Keratinocyte (primary cell): ENCODE results near the gene RBM47. TPM values are rescaled to one million over a fixed set of nuclear protein-coding genes. Genes with fewer than 3 reads are reported as not detected.

Experiments used
- DNase-seq: peaks from one replicate; pipeline ENCODE4 v3.0.0-alpha.2; 2011; ENCODE audit warnings: low read depth, missing footprints, low spot score
- FAIRE-seq: peaks from 2 replicates; lab custom pipeline; 2011; peaks lifted over from hg19 to GRCh38; lab: Jason Lieb, UNC
- H2AFZ ChIP-seq: 2 replicates; pipeline ENCODE4 v1.6.0; 2012; ENCODE audit warnings: low read length, control low read depth, inconsistent platforms; ENCODE audit not compliant: control insufficient read depth
- H3K27ac ChIP-seq: 2 replicates; pipeline ENCODE4 v1.5.1; 2011; ENCODE audit warnings: low read length; ENCODE audit not compliant: control insufficient read depth, insufficient read depth
- H3K27me3 ChIP-seq: 3 replicates; pipeline ENCODE4 v1.6.0; 2011; ENCODE audit warnings: low read length; ENCODE audit not compliant: control insufficient read depth, insufficient read depth; ENCODE audit errors: extremely low read depth
- H3K36me3 ChIP-seq, 2 experiments: 2 replicates in 1 of 2; 3 replicates in 1 of 2; pipeline ENCODE4 v1.5.1; 2011; ENCODE audit warnings: low read length in 2 of 2, mild to moderate bottlenecking in 1 of 2; ENCODE audit not compliant: control insufficient read depth in 2 of 2, insufficient read depth in 2 of 2; ENCODE audit errors: extremely low read depth in 1 of 2
- H3K4me1 ChIP-seq: 3 replicates; pipeline ENCODE4 v1.5.1; 2011; ENCODE audit warnings: low read length; ENCODE audit not compliant: control insufficient read depth, insufficient read depth; ENCODE audit errors: extremely low read depth
- H3K4me2 ChIP-seq: 3 replicates; pipeline ENCODE4 v1.6.0; 2011; ENCODE audit warnings: low read depth, low read length; ENCODE audit not compliant: control insufficient read depth, insufficient read depth; ENCODE audit errors: extremely low read depth
- H3K4me3 ChIP-seq, 3 experiments: fragments of 200-600 bp in 1 of 3; sonication (generic) in 1 of 3; 2 replicates in 2 of 3; 3 replicates in 1 of 3; pipeline ENCODE4 v1.5.1; 2011 to 2016; ENCODE audit warnings: low read length in 3 of 3, mild to moderate bottlenecking in 3 of 3, control low read depth in 2 of 3, inconsistent platforms in 1 of 3, low read depth in 1 of 3, mixed read lengths in 1 of 3, mixed run types in 1 of 3, moderate library complexity in 1 of 3; ENCODE audit not compliant: control insufficient read depth in 2 of 3, insufficient read depth in 2 of 3; ENCODE audit errors: extremely low read depth in 1 of 3
- H3K79me2 ChIP-seq: 2 replicates; pipeline ENCODE4 v1.6.0; 2012; ENCODE audit warnings: low read length; ENCODE audit not compliant: control insufficient read depth, insufficient read depth
- H3K9ac ChIP-seq: 3 replicates; pipeline ENCODE4 v1.6.0; 2011; ENCODE audit warnings: low read length; ENCODE audit not compliant: control insufficient read depth, insufficient read depth; ENCODE audit errors: extremely low read depth
- H3K9me1 ChIP-seq: 3 replicates; pipeline ENCODE4 v1.6.0; 2011; ENCODE audit warnings: low read length; ENCODE audit not compliant: control insufficient read depth, insufficient read depth; ENCODE audit errors: extremely low read depth
- H3K9me3 ChIP-seq: 2 replicates; pipeline ENCODE4 v1.5.1; 2012; ENCODE audit warnings: low read depth, low read length; ENCODE audit not compliant: control insufficient read depth
- H4K20me1 ChIP-seq: 3 replicates; pipeline ENCODE4 v1.6.0; 2011; ENCODE audit warnings: low read length; ENCODE audit not compliant: control insufficient read depth, insufficient read depth; ENCODE audit errors: extremely low read depth
- EZH2 ChIP-seq: IDR thresholded peaks from one replicate; pipeline ENCODE4 v1.6.1; 2012; ENCODE audit warnings: inconsistent platforms, mild to moderate bottlenecking, low read length, moderate library complexity
- dilution Hi-C: fragments of 300-500 bp; cut with MboI; formaldehyde crosslinking; loops from one replicate; pipeline ENCODE4 v1.7.0; 2020; ENCODE audit warnings: low sequenced_read_pairs; ENCODE audit not compliant: extremely low pct_ligation_motif_present
- polyA plus RNA-seq, 5 experiments: library from polyadenylated mRNA; depleted of rRNA in 3 of 5; stranded (reverse) in 3 of 5; stranded (forward) in 1 of 5; unstranded in 1 of 5; fragments of >200 nt; gene quantifications; 1 replicate in 1 of 5; 2 replicates in 3 of 5; 3 replicates in 1 of 5; pipeline versions ENCODE4 v1.2.1 to v1.2.3, GENCODE V29; 2011 to 2012; ENCODE audit warnings: missing spikeins in 2 of 5, low read depth in 1 of 5, low replicate concordance in 1 of 5
- TF ChIP-seq, protein P1 (sequence below), 3 experiments: IDR thresholded peaks in 1 of 3; conservative IDR thresholded peaks in 1 of 3; optimal IDR thresholded peaks in 1 of 3; 2 replicates in 2 of 3; 3 replicates in 1 of 3; pipeline versions ENCODE3 to v1.5.1; 2011; ENCODE audit warnings: low read length in 3 of 3, mild to moderate bottlenecking in 3 of 3, moderate library complexity in 2 of 3, control low read depth in 1 of 3, inconsistent platforms in 1 of 3; ENCODE audit not compliant: insufficient read depth in 2 of 3; ENCODE audit errors: extremely low read depth in 1 of 3

The RBM47 gene
- polyA plus RNA-seq, 1 donor (not counting 4 experiments of a cell fraction or from before 2014, with no cell fraction given) = 6.9 TPM

GRCh38 chr4:40500781-40501180 is 128.9 kb downstream of the RBM47 start:
- no peaks in the 10 kb centered on the region for H3K9me1 ChIP-seq
- no peaks in the 10 kb centered on the region for H3K79me2 ChIP-seq
- FAIRE-seq = no peak
- TF ChIP-seq, protein P1, sequence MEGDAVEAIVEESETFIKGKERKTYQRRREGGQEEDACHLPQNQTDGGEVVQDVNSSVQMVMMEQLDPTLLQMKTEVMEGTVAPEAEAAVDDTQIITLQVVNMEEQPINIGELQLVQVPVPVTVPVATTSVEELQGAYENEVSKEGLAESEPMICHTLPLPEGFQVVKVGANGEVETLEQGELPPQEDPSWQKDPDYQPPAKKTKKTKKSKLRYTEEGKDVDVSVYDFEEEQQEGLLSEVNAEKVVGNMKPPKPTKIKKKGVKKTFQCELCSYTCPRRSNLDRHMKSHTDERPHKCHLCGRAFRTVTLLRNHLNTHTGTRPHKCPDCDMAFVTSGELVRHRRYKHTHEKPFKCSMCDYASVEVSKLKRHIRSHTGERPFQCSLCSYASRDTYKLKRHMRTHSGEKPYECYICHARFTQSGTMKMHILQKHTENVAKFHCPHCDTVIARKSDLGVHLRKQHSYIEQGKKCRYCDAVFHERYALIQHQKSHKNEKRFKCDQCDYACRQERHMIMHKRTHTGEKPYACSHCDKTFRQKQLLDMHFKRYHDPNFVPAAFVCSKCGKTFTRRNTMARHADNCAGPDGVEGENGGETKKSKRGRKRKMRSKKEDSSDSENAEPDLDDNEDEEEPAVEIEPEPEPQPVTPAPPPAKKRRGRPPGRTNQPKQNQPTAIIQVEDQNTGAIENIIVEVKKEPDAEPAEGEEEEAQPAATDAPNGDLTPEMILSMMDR (optimal IDR thresholded peaks at IDR 0.05 in 1 of 3, IDR thresholded peaks at IDR 0.05 in 1 of 3, conservative IDR thresholded peaks at IDR 0.05 in 1 of 3; ENCODE audit: extremely low read depth in 1 of 3, insufficient read depth in 2 of 3, low read length in 3 of 3) = no peak
- TF ChIP-seq EZH2 = no peak
- no peak overlapping the region for H2AFZ ChIP-seq
- peaks cover 6% of the 10 kb centered on the region for H3K4me1 ChIP-seq
- H3K4me2 ChIP-seq = no peak overlapping the region
- no peaks in the 10 kb centered on the region for H3K9me3 ChIP-seq
- H3K27ac ChIP-seq = no peak overlapping the region
- no peaks in the 10 kb centered on the region for H3K27me3 ChIP-seq
- H4K20me1 ChIP-seq = no peaks in the 10 kb centered on the region
- no peak overlapping the region for H3K9ac ChIP-seq
- dilution Hi-C loops = no loop called here
- no peak for DNase-seq
- H3K4me3 ChIP-seq = no peak overlapping the region
- no peaks in the 10 kb centered on the region for H3K36me3 ChIP-seq

- Histone ChIP-seq H3K4me3 (no peak overlapping the region), H3K27ac (no peak overlapping the region), H3K4me2 (no peak overlapping the region), H3K27me3 (no peaks in the 10 kb centered on the region), H3K4me1 (peaks cover 4% of the 10 kb centered on the region), H3K9me1 (no peaks in the 10 kb centered on the region), H2AFZ (no peak overlapping the region), H3K79me2 (no peaks in the 10 kb centered on the region), H4K20me1 (no peaks in the 10 kb centered on the region), H3K36me3 (no peaks in the 10 kb centered on the region), H3K9ac (no peak overlapping the region), H3K9me3 (no peaks in the 10 kb centered on the region)
- dilution Hi-C loops = no loop called here
- no peak for TF ChIP-seq EZH2
- TF ChIP-seq, protein P1 (optimal IDR thresholded peaks at IDR 0.05 in 1 of 3, IDR thresholded peaks at IDR 0.05 in 1 of 3, conservative IDR thresholded peaks at IDR 0.05 in 1 of 3; ENCODE audit: extremely low read depth in 1 of 3, insufficient read depth in 2 of 3, low read length in 3 of 3) = no peak
- FAIRE-seq (no peak), DNase-seq (no peak)
Measured at GRCh38 chr4:40493160-40493559, 136.5 kb downstream of the RBM47 start.
